Ovary (tissue), 9 donors: ENCODE results near the gene PLD6. TPM values are rescaled to one million over a fixed set of nuclear protein-coding genes. Genes with fewer than 3 reads are reported as not detected.

Source experiments
- DNase-seq, 5 donors: peaks; one replicate each; pipeline ENCODE4 v3.0.0-alpha.2; 2019 to 2020
- H3K27ac ChIP-seq, 2 donors: fragments of 200-600 bp; one replicate each; pipeline versions ENCODE4 v1.5.1 to v1.8.0; 2019 to 2022
- H3K27me3 ChIP-seq: fragments of 200-600 bp; one replicate; pipeline ENCODE4 v1.8.0; 2022
- H3K36me3 ChIP-seq: fragments of 200-600 bp; sonication (generic); one replicate; pipeline ENCODE4 v1.5.1; 2019
- H3K4me1 ChIP-seq: one replicate; pipeline ENCODE4 v1.8.1; 2013; ENCODE audit warnings: mild to moderate bottlenecking, moderate library complexity; ENCODE audit not compliant: insufficient read depth
- H3K4me3 ChIP-seq: fragments of 200-600 bp; sonication (generic); one replicate; pipeline ENCODE4 v1.5.1; 2017
- H3K9me3 ChIP-seq, 2 donors: fragments of 200-600 bp in 1 of 2; sonication (generic) in 1 of 2; one replicate each; pipeline versions ENCODE4 v1.5.1 to v1.8.1; 2013 to 2019; ENCODE audit warnings: mild to moderate bottlenecking in 1 of 2, moderate library complexity in 1 of 2
- EP300 ChIP-seq: sonication (generic); formaldehyde crosslinking; IDR thresholded peaks from one replicate; pipeline ENCODE4 v1.6.1; 2017; ENCODE audit warnings: antibody characterized with exemption
- POLR2A ChIP-seq: fragments of 450-650 bp; IDR thresholded peaks from one replicate; pipeline ENCODE4 v1.6.1; 2017; ENCODE audit warnings: antibody characterized with exemption, mild to moderate bottlenecking, moderate library complexity
- WGBS, 3 donors: extraction: QIAGEN DNeasy Blood & Tissue Kit in 1 of 3; methylation state at CpG; one replicate each; pipeline versions ENCODE4 v1.1.5 to v1.1.7; 2013 to 2017; 5-methylcytosine and 5-hydroxymethylcytosine counted together
- intact Hi-C, 4 donors: fragments of 100-400 bp; cut with DNase I; formaldehyde crosslinking; loops; one replicate each; pipeline versions ENCODE4 v1.11.0 to v1.15.1; 2022 to 2023
- polyA plus RNA-seq, 2 donors: library from polyadenylated mRNA; stranded (reverse); fragments of 200-250 nt in 1 of 2; fragments of 350-450 nt in 1 of 2; fragmentation: Illumina TruSeq in 1 of 2; extraction: RNeasy Lipid Tissue Mini Kit (QIAGEN cat#74804) in 1 of 2; gene quantifications; one replicate each; pipeline ENCODE4 v1.2.3, GENCODE V29; 2013 to 2014
- total RNA-seq, 7 donors: library from RNA; depleted of rRNA in 2 of 7; stranded (reverse); fragments of >200 nt in 2 of 7; fragmentation: NEBNext Ultra II Directional in 3 of 7; extraction: Animal tissue kit (Norgen Biotek cat#: 25700) in 3 of 7; gene quantifications; one replicate each; pipeline versions ENCODE4 v1.1.0 to v1.2.4, GENCODE V29; 2016 to 2023
- TF ChIP-seq, protein P1 (sequence below), 3 donors: fragments of 450-650 bp in 2 of 3; fragments of 200-600 bp in 1 of 3; IDR thresholded peaks; one replicate each; pipeline versions ENCODE4 v1.5.1 to v1.8.0; 2016 to 2022; ENCODE audit warnings: antibody characterized with exemption in 3 of 3, mild to moderate bottlenecking in 1 of 3
- donor health status: DM: no; HTN: no; CAD: no; lungs with moderate emphysema.
- donor health status: DM: no; HTN: no; CAD: no.
- donor health status: Bipolar disorder and iron deficiency.
- donor health status: DM: yes; HTN: yes; CAD: no.
- donor health status: DM: no; HTN: no; CAD: no.
- donor health status: DM: yes; HTN: yes; CAD: no.

PLD6 gene
- total and polyA plus RNA-seq, 9 donors, result 2.7 to 12.8 (median 7.3) TPM

GRCh38 chr17:17246879-17247278, 40.7 kb upstream of the PLD6 start:
- no peaks in the 10 kb centered on the region for H3K36me3 ChIP-seq
- H3K4me1 ChIP-seq, result no peaks in the 10 kb centered on the region
- intact Hi-C loops, result no loop called here
- H3K4me3 ChIP-seq, result no peak overlapping the region
- H3K27ac ChIP-seq, result no peak overlapping the region
- no peak for TF ChIP-seq POLR2A
- no peak for TF ChIP-seq EP300
- TF ChIP-seq, protein P1, sequence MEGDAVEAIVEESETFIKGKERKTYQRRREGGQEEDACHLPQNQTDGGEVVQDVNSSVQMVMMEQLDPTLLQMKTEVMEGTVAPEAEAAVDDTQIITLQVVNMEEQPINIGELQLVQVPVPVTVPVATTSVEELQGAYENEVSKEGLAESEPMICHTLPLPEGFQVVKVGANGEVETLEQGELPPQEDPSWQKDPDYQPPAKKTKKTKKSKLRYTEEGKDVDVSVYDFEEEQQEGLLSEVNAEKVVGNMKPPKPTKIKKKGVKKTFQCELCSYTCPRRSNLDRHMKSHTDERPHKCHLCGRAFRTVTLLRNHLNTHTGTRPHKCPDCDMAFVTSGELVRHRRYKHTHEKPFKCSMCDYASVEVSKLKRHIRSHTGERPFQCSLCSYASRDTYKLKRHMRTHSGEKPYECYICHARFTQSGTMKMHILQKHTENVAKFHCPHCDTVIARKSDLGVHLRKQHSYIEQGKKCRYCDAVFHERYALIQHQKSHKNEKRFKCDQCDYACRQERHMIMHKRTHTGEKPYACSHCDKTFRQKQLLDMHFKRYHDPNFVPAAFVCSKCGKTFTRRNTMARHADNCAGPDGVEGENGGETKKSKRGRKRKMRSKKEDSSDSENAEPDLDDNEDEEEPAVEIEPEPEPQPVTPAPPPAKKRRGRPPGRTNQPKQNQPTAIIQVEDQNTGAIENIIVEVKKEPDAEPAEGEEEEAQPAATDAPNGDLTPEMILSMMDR (IDR thresholded peaks at IDR 0.05), result no peak
- no peak for DNase-seq
- H3K9me3 ChIP-seq, result no peaks in the 10 kb centered on the region
- H3K27me3 ChIP-seq, result no peaks in the 10 kb centered on the region
- 83 to 84% (median 83%) methylated on average over 3 of the region's 3 CpGs for WGBS, 3 donors

DNA sequence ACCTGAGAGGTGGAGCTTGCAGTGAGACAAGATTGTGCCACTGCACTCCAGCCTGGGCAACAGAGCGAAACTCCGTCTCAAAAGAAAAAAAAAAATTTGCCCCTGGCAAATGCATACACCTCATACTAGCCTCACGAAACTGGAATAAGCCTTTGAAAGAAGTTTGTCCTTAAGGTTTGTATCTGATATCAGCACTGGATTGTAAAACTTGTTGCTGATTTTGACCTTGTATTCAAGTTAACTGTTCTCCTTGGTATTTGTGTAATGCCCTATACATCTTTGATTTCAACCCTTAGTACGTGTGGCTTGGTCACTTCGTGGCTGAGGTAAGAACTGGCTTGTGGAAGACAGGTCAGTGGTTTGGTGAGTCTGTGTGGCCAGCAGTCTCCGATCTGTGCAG, 37.0 kb upstream of the PLD6 start:
- no peaks in the 10 kb centered on the region for H3K27me3 ChIP-seq
- no peak for DNase-seq
- H3K4me3 ChIP-seq, result no peak overlapping the region
- WGBS, 3 donors, result 84 to 94% (median 91%) methylated on average over 6 of the region's 6 CpGs
- H3K4me1 ChIP-seq, result peaks cover under 1% of the 10 kb centered on the region
- no peaks in the 10 kb centered on the region for H3K9me3 ChIP-seq
- no peaks in the 10 kb centered on the region for H3K36me3 ChIP-seq
- intact Hi-C loops, result no loop called here
- TF ChIP-seq, protein P1 (IDR thresholded peaks at IDR 0.05), result no peak
- no peak for TF ChIP-seq POLR2A
- TF ChIP-seq EP300, result no peak
- H3K27ac ChIP-seq, result no peak overlapping the region

- Histone ChIP-seq H3K27me3 (no peaks in the 10 kb centered on the region), H3K4me1 (peaks cover 2% of the 10 kb centered on the region), H3K9me3 (no peaks in the 10 kb centered on the region), H3K36me3 (no peaks in the 10 kb centered on the region), H3K27ac (no peak overlapping the region), H3K4me3 (no peak overlapping the region)
- intact Hi-C loops, result no loop called here
- TF ChIP-seq EP300 (no peak), POLR2A (no peak)
- TF ChIP-seq, protein P1 (IDR thresholded peaks at IDR 0.05), result no peak
- 84 to 93% (median 91%) methylated on average over 7 of the region's 7 CpGs for WGBS, 3 donors
- no peak for DNase-seq
Observed at GRCh38 chr17:17242246-17242645, 36.1 kb upstream of the PLD6 start.

DNA sequence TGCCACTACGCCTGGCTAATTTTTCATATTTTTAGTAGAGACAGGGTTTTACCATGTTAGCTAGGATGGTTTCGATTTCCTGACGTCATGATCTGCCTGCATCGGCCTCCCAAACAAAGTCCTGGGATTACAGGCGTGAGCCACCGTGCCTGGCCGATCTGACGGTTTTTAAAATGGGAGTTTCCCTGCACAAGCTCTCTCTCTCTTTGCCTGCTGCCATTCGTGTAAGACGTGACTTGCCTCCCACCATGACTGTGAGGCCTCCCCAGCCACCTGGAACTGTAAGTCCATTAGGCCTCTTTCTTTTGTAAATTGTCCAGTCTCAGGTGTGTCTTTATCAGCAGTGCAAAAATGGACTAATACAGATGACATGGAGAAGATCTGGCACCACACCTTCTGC, 35.5 kb upstream of the PLD6 start:
- Histone ChIP-seq H3K27me3 (no peaks in the 10 kb centered on the region), H3K27ac (no peak overlapping the region), H3K36me3 (no peaks in the 10 kb centered on the region), H3K4me1 (peaks cover 2% of the 10 kb centered on the region), H3K4me3 (no peak overlapping the region), H3K9me3 (no peaks in the 10 kb centered on the region)
- intact Hi-C loops, result no loop called here
- DNase-seq, result no peak
- TF ChIP-seq, protein P1 (IDR thresholded peaks at IDR 0.05), result no peak
- TF ChIP-seq EP300, result no peak
- no peak for TF ChIP-seq POLR2A
- 80 to 83% (median 80%) methylated on average over 10 of the region's 10 CpGs for WGBS, 3 donors
